ENCODE data around the gene SH2D3C. TPM values are rescaled to one million over a fixed set of nuclear protein-coding genes. Genes with fewer than 3 reads are reported as not detected.

The SH2D3C gene
- total and polyA plus RNA-seq, 2 of the 8 experiments (the other 6 are each of a cell fraction or from before 2014, with no cell fraction given) = 6.4 to 8.1 TPM

- Histone ChIP-seq H3K14ac (ENCODE audit: insufficient read length) (no peak overlapping the region), H2BK12ac (ENCODE audit: low read depth, low read length) (no peak overlapping the region), H3K4ac (replicated peaks; ENCODE audit: insufficient read length, low read depth, low read length) (no peak overlapping the region), H2AK5ac (ENCODE audit: low read depth, low read length) (no peak overlapping the region), H2BK5ac (ENCODE audit: low read depth, low read length) (no peak overlapping the region), H3K56ac (replicated peaks; ENCODE audit: insufficient read length, low read depth, low read length) (no peak overlapping the region), H2BK15ac (ENCODE audit: low read length) (no peak overlapping the region), H3K4me1 (replicated peaks in 1 of 4; ENCODE audit: control insufficient read depth in 3 of 4, insufficient read depth in 4 of 4, low read length in 3 of 4) (peaks cover 2 to 20% (median 12%) of the 10 kb centered on the region in 4 experiments), H4K5ac (ENCODE audit: insufficient read length, low read depth, low read length) (no peak overlapping the region), H3K36me3 (ENCODE audit: control insufficient read depth in 2 of 4, insufficient read depth in 4 of 4, low read length in 3 of 4) (no peaks in the 10 kb centered on the region), H4K20me1 (replicated peaks in 1 of 2; ENCODE audit: control insufficient read depth in 1 of 2, insufficient read depth in 2 of 2, low read length in 2 of 2) (no peaks in the 10 kb centered on the region), H3K79me1 (ENCODE audit: low read depth, low read length) (no peaks in the 10 kb centered on the region), H4K91ac (replicated peaks; ENCODE audit: insufficient read length, low read length) (no peak overlapping the region), H3K18ac (ENCODE audit: extremely low read depth, low read length) (no peak overlapping the region), H3K23ac (ENCODE audit: insufficient read length) (no peak overlapping the region), H2BK120ac (replicated peaks; ENCODE audit: low read depth, low read length) (no peak overlapping the region), H3K9ac (replicated peaks in 1 of 4; ENCODE audit: extremely low read depth in 1 of 4, low read depth in 3 of 4, low read length in 3 of 4) (no peak overlapping the region), H3K4me3 (ENCODE audit: extremely low read depth in 1 of 4, insufficient read depth in 2 of 4, low read depth in 3 of 4, low read length in 4 of 4) (no peak overlapping the region), H3K27me3 (replicated peaks in 1 of 4; ENCODE audit: control insufficient read depth in 3 of 4, extremely low read depth in 1 of 4, insufficient read depth in 3 of 4, low read length in 3 of 4) (no peaks in the 10 kb centered on the region), H3K23me2 (ENCODE audit: low read depth, low read length) (no peaks in the 10 kb centered on the region; the same call in 1 of the 2 replicates), H4K8ac (ENCODE audit: extremely low read depth, insufficient read depth, low read length) (no peak overlapping the region), H3K27ac (ENCODE audit: low read depth, low read length) (no peak overlapping the region), H2AFZ (ENCODE audit: low read length) (no peak overlapping the region), H2BK20ac (ENCODE audit: low read length) (no peak overlapping the region), H3K9me3 (ENCODE audit: insufficient read depth in 2 of 2, low read depth in 1 of 2, low read length in 1 of 2) (no peaks in the 10 kb centered on the region), H3K79me2 (ENCODE audit: control insufficient read depth in 1 of 2, insufficient read depth in 2 of 2, low read length in 2 of 2) (no peaks in the 10 kb centered on the region), H3K4me2 (ENCODE audit: insufficient read depth in 1 of 2, low read depth in 2 of 2, low read length in 2 of 2) (no peak overlapping the region; a peak in 1 of 4 replicates)
- FAIRE-seq (no peak), DNase-seq (ENCODE audit: low read depth in 1 of 2, low spot score in 2 of 2) (no peak)
- ChIA-PET POLR2A (ENCODE audit: partially characterized antibody) (interaction anchor here (0.6 to 1.8 kb wide), 7 partner anchors 12 to 321 kb away, joined by 3 to 5 read pairs (median 3); partner anchors contain the start of genes CDK9, FPGS, LRSAM1 and RPL12), CTCF (ENCODE audit: partially characterized antibody) (interaction anchor here (1.9 to 14.6 kb wide), 5 partner anchors 9 to 269 kb away, joined by 5 to 227 read pairs (median 10); partner anchors contain the start of genes CDK9, SH2D3C and TOR2A)
- WGBS, 2 experiments (ENCODE audit: extremely low coverage in 1 of 2, insufficient coverage in 1 of 2, insufficient read length in 1 of 2, insufficient replicate concordance in 2 of 2, low coverage in 1 of 2, low lambda C conversion rate in 2 of 2, missing lambda C conversion rate in 1 of 2) = 92% methylated on average over 5 of the region's 5 CpGs; no CpG with 5 or more reads in 1 of the 2 experiments
- TF ChIP-seq HDAC6 (IDR thresholded peaks at IDR 0.05; ENCODE audit: low read depth, low read length) (no peak), MAX (IDR thresholded peaks at IDR 0.05) (no peak), TCF12 (IDR thresholded peaks at IDR 0.05; ENCODE audit: low read depth, low read length) (no peak), POU5F1 (IDR thresholded peaks at IDR 0.05; ENCODE audit: low read depth, low read length) (no peak), SUZ12 (IDR thresholded peaks at IDR 0.05; ENCODE audit: low read length) (no peak), POLR2AphosphoS5 (IDR thresholded peaks at IDR 0.05; ENCODE audit: low read depth, low read length) (no peak), NRF1 (IDR thresholded peaks at IDR 0.05; ENCODE audit: low read depth, low read length) (no peak), SP2 (IDR thresholded peaks at IDR 0.05; ENCODE audit: low read length) (no peak), TAF7 (optimal IDR thresholded peaks at IDR 0.05; ENCODE audit: borderline replicate concordance, low read depth, low read length) (no peak), KDM1A (IDR thresholded peaks at IDR 0.05; ENCODE audit: borderline replicate concordance, low read length) (no peak), RFX5 (IDR thresholded peaks at IDR 0.05; ENCODE audit: borderline replicate concordance, low read depth, low read length) (no peak), ASH2L (IDR thresholded peaks at IDR 0.05; ENCODE audit: low read length) (no peak), SIX5 (IDR thresholded peaks at IDR 0.05; ENCODE audit: low read depth, low read length) (no peak)
- TF ChIP-seq, protein P1, sequence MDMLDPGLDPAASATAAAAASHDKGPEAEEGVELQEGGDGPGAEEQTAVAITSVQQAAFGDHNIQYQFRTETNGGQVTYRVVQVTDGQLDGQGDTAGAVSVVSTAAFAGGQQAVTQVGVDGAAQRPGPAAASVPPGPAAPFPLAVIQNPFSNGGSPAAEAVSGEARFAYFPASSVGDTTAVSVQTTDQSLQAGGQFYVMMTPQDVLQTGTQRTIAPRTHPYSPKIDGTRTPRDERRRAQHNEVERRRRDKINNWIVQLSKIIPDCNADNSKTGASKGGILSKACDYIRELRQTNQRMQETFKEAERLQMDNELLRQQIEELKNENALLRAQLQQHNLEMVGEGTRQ (IDR thresholded peaks at IDR 0.05; ENCODE audit: low read length) = no peak
Measured at GRCh38 chr9:127772603-127773002, 5.9 kb downstream of the SH2D3C start.
